HFF-Myc (cell line): ENCODE measurements around the gene OLFM3.

Experiments
- DNase-seq: peaks from one replicate; pipeline ENCODE4 v3.0.0-alpha.2; 2011; ENCODE audit warnings: low read depth; ENCODE audit errors: extremely low read depth
- H3K4me3 ChIP-seq: replicated peaks from 2 replicates; pipeline ENCODE4 v1.5.1; 2011; ENCODE audit warnings: low read depth, mild to moderate bottlenecking, control low read depth, low read length
- TF ChIP-seq, protein P1 (sequence below): IDR thresholded peaks from 2 replicates; pipeline ENCODE4 v1.5.1; 2012; ENCODE audit warnings: mild to moderate bottlenecking, low read depth, low read length, control low read depth; ENCODE audit errors: missing control alignments

OLFM3 gene

DNA sequence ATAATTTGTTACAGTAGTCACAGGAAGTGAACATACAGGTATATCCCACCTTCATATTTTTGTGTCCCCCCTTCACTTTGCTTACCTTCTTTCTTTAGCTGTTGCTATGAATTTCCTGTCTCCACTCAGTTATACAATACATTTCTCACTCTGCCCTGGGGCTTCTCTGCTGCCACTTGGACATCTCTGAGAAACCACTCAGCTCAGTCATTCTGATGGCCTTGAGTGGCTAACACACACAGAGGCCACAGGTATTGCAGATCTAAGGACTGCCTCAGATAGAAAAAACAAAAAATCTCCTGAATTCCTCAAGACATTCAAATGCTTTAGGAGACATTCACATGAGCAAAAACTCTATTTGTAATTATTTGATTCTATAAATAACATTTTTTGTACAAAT, 87.7 kb downstream of the OLFM3 start:
- no peak for DNase-seq
- TF ChIP-seq, protein P1, sequence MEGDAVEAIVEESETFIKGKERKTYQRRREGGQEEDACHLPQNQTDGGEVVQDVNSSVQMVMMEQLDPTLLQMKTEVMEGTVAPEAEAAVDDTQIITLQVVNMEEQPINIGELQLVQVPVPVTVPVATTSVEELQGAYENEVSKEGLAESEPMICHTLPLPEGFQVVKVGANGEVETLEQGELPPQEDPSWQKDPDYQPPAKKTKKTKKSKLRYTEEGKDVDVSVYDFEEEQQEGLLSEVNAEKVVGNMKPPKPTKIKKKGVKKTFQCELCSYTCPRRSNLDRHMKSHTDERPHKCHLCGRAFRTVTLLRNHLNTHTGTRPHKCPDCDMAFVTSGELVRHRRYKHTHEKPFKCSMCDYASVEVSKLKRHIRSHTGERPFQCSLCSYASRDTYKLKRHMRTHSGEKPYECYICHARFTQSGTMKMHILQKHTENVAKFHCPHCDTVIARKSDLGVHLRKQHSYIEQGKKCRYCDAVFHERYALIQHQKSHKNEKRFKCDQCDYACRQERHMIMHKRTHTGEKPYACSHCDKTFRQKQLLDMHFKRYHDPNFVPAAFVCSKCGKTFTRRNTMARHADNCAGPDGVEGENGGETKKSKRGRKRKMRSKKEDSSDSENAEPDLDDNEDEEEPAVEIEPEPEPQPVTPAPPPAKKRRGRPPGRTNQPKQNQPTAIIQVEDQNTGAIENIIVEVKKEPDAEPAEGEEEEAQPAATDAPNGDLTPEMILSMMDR = no peak
- H3K4me3 ChIP-seq = no peak overlapping the region

- TF ChIP-seq, protein P1 = no peak
- no peak overlapping the region for H3K4me3 ChIP-seq
- no peak for DNase-seq
These were observed 89.5 kb downstream of the OLFM3 start for GRCh38 chr1:101907264-101907663.

DNA sequence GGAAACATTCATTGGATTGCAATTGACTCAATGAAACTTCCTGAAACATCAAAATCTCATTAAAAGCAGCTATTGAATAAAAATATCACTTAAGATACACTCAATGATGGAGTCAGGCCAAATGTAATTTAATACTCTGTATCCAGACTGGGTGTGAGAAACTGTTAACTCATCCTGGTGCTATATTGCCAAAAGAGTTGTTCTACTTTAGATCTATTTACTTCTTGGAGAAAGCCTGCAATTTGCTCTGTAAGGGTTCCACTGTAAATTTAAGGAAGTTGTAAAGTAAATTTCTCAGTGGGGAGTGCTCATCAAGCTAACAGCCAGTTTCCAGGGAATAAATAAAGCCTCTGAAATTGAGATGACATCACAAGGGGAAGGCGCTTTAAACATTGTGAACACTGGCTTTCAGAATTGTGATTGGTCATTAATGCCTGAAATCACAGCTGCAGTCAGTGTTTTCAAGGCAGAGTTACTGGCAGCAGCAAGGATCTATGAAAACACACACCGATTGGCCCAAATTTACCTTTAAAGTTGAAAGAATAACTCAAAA, 91.4 kb downstream of the OLFM3 start:
- no peak overlapping the region for H3K4me3 ChIP-seq
- no peak for DNase-seq
- TF ChIP-seq, protein P1 = no peak

GRCh38 chr1:101902199-101902598, 94.5 kb downstream of the OLFM3 start:
- TF ChIP-seq, protein P1 = no peak
- DNase-seq = no peak
- no peak overlapping the region for H3K4me3 ChIP-seq

GRCh38 chr1:101898137-101898536, 98.6 kb downstream of the OLFM3 start:
- DNase-seq = no peak
- TF ChIP-seq, protein P1 = no peak
- H3K4me3 ChIP-seq = no peak overlapping the region

DNA sequence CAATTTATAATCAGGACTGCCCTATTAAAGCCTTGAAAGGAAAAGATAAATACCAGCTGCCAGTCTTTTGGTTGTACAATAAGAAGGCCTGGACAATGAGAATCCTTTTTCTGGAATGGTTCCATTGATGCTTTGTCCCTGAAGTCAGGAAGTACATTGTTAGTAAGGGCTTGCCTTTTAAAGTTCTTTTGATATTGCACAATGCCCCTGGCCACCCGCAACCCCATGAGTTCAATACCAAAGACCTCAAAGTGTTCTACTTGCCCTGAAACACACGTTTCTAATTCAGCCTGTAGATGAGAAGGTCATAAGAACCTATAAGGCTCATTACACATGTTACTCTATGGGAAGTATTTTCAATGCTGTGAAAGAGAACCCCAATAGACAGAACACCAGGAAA, 112.1 kb downstream of the OLFM3 start:
- no peak overlapping the region for H3K4me3 ChIP-seq
- DNase-seq = no peak

More for the DNA sequence above, 112.1 kb downstream of the OLFM3 start:
- TF ChIP-seq, protein P1 = no peak
